GM08714 (cell line): ENCODE data around the gene SLC3A2.

Experiments used
- H3K4me3 ChIP-seq: fragments of 200-500 bp; sonication (Bioruptor generic); 2 replicates; pipeline ENCODE4 v1.5.1; 2014; ENCODE audit warnings: mild to moderate bottlenecking, low read length, inconsistent platforms
- ZNF274 ChIP-seq: IDR thresholded peaks from 2 replicates; pipeline ENCODE4 v1.6.1; 2012; ENCODE audit warnings: mild to moderate bottlenecking, low read depth, low read length

Gene SLC3A2

GRCh38 chr11:62880803-62881578 is at the start of gene SLC3A2:
SLC3A2 (plus strand) TSS chr11:62880896; CDS start chr11:62881024, 128 bp downstream.
- peak within 1 kb of the TSS; percentile 85 for H3K4me3 ChIP-seq

GRCh38 chr11:62830904-62831519 is 49.7 kb upstream of the SLC3A2 start:
- peak overlapping the region; percentile 92 for H3K4me3 ChIP-seq

More at GRCh38 chr11:62880803-62881578, at the start of gene SLC3A2:
- TF ChIP-seq ZNF274: no peak

GRCh38 chr11:62831520-62832335 is 49.0 kb upstream of the SLC3A2 start, which contains the start of gene STX5:
STX5 (minus strand) TSS chr11:62832051; CDS start chr11:62831243, 808 bp downstream.
- no peak for TF ChIP-seq ZNF274
- peak within 1 kb of the TSS; percentile 92 for H3K4me3 ChIP-seq

More at GRCh38 chr11:62830904-62831519, 49.7 kb upstream of the SLC3A2 start:
- no peak for TF ChIP-seq ZNF274

- TF ChIP-seq ZNF274: no peak
- peak within 1 kb of the TSS; percentile 92 for H3K4me3 ChIP-seq
Observed at GRCh38 chr11:62832336-62833234, 48.1 kb upstream of the SLC3A2 start, which contains the start of gene TEX54. TEX54 (minus strand) TSS chr11:62832841.

- no peak overlapping the region for H3K4me3 ChIP-seq
- TF ChIP-seq ZNF274: no peak
Observed at GRCh38 chr11:62835336-62835735, 45.4 kb upstream of the SLC3A2 start.

GRCh38 chr11:62839050-62839945 is 41.4 kb upstream of the SLC3A2 start, which contains the start of gene WDR74:
WDR74 (minus strand) TSS chr11:62839590; CDS start chr11:62839570, 20 bp downstream.
- peak within 1 kb of the TSS; percentile 93 for H3K4me3 ChIP-seq
- no peak for TF ChIP-seq ZNF274

GRCh38 chr11:62840721-62841360 is 39.9 kb upstream of the SLC3A2 start:
- peak overlapping the region; percentile 93 for H3K4me3 ChIP-seq

GRCh38 chr11:62841361-62842170 is 39.1 kb upstream of the SLC3A2 start:
- H3K4me3 ChIP-seq: peak overlapping the region; percentile 51; the same call in 1 of the 2 replicates
- TF ChIP-seq ZNF274: no peak

- TF ChIP-seq ZNF274: no peak
- peak overlapping the region; percentile 51; the same call in 1 of the 2 replicates for H3K4me3 ChIP-seq
Observed at GRCh38 chr11:62842171-62842741, 38.4 kb upstream of the SLC3A2 start.

GRCh38 chr11:62842891-62843290 is 37.8 kb upstream of the SLC3A2 start:
- peak overlapping the region; percentile 51; the same call in 1 of the 2 replicates for H3K4me3 ChIP-seq

- H3K4me3 ChIP-seq: no peak overlapping the region
- no peak for TF ChIP-seq ZNF274
Observed at GRCh38 chr11:62843466-62843865, 37.2 kb upstream of the SLC3A2 start.
